NCI-H526 treated with DMSO at 0.1 percent for 48 hours (cell line): ENCODE data around the gene TRAF1.
A peak's percentile ranks its signal among the peaks of the same experiment; 100 is the strongest.

Experiments used
- DNase-seq: peaks from one replicate; lab custom pipeline; 2025; lab: John Stamatoyannopoulos, UW

The TRAF1 gene

GRCh38 chr9:120889606-120890271, 36.9 kb downstream of the TRAF1 start:
- no peak for DNase-seq

- DNase-seq = no peak
Measured at GRCh38 chr9:120888626-120889025, 38.0 kb downstream of the TRAF1 start.

GRCh38 chr9:120886490-120886967, 40.1 kb downstream of the TRAF1 start:
- no peak for DNase-seq

- DNase-seq = no peak
Measured at GRCh38 chr9:120885958-120886357, 40.6 kb downstream of the TRAF1 start.

GRCh38 chr9:120885457-120885856, 41.1 kb downstream of the TRAF1 start:
- no peak for DNase-seq

- no peak for DNase-seq
Measured at GRCh38 chr9:120883608-120883996, 43.0 kb downstream of the TRAF1 start.

GRCh38 chr9:120882935-120883607, 43.5 kb downstream of the TRAF1 start:
- no peak for DNase-seq

GRCh38 chr9:120879446-120879845, 47.1 kb downstream of the TRAF1 start:
- DNase-seq = no peak

GRCh38 chr9:120878188-120879130, 48.1 kb downstream of the TRAF1 start:
- no peak for DNase-seq

GRCh38 chr9:120877276-120878034, 49.1 kb downstream of the TRAF1 start:
- peak; percentile 60 for DNase-seq

- DNase-seq = no peak
Measured at GRCh38 chr9:120876842-120877240, 49.8 kb downstream of the TRAF1 start, which contains the start of gene PHF19. TSS of gene PHF19 (minus strand) at chr9:120877188. CDS start at chr9:120874741, 2,447 bp downstream.

- DNase-seq = peak; percentile 34
Measured at GRCh38 chr9:120875954-120876841, 50.4 kb downstream of the TRAF1 start.

- no peak for DNase-seq
Measured at GRCh38 chr9:120875643-120875953, 51.0 kb downstream of the TRAF1 start.

- DNase-seq = no peak
Measured at GRCh38 chr9:120875195-120875565, 51.4 kb downstream of the TRAF1 start.

GRCh38 chr9:120874226-120875194, 52.1 kb downstream of the TRAF1 start:
- no peak for DNase-seq

- DNase-seq = no peak
Measured at GRCh38 chr9:120873512-120873911, 53.1 kb downstream of the TRAF1 start.

- DNase-seq = no peak
Measured at GRCh38 chr9:120872791-120873502, 53.6 kb downstream of the TRAF1 start.

- no peak for DNase-seq
Measured at GRCh38 chr9:120870206-120870605, 56.4 kb downstream of the TRAF1 start.

GRCh38 chr9:120869726-120870125, 56.9 kb downstream of the TRAF1 start:
- DNase-seq = no peak
